Measurements from ENCODE around the gene SAP30L.

DNA sequence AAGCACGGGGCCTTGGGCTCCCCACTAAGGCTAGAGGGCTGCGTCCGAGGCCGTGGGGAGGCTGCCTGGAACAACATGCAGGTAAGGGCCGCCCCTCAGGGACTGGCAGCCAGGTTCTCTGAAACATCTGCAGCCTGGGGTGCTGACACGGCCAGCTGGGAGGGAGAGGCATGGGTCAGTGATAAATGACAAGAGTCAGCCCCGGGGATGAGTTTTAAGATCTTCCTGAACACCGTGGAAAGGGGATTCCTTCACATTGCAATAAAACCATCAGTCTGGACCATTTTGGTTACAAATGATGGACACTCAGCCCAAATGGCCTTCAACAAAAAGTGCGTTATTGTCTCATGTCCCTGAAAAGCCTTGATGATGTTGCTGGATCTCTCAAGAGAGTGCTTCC, 32.9 kb upstream of the SAP30L start:
- TF ChIP-seq, protein P1, sequence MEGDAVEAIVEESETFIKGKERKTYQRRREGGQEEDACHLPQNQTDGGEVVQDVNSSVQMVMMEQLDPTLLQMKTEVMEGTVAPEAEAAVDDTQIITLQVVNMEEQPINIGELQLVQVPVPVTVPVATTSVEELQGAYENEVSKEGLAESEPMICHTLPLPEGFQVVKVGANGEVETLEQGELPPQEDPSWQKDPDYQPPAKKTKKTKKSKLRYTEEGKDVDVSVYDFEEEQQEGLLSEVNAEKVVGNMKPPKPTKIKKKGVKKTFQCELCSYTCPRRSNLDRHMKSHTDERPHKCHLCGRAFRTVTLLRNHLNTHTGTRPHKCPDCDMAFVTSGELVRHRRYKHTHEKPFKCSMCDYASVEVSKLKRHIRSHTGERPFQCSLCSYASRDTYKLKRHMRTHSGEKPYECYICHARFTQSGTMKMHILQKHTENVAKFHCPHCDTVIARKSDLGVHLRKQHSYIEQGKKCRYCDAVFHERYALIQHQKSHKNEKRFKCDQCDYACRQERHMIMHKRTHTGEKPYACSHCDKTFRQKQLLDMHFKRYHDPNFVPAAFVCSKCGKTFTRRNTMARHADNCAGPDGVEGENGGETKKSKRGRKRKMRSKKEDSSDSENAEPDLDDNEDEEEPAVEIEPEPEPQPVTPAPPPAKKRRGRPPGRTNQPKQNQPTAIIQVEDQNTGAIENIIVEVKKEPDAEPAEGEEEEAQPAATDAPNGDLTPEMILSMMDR (conservative IDR thresholded peaks at IDR 0.05), result no peak
- TF ChIP-seq EZH2 (IDR thresholded peaks at IDR 0.05; ENCODE audit: low read depth), result no peak

All from PC-9 (cell line).